ENCODE results near the gene PLB1.
A peak's percentile ranks its signal among the peaks of the same experiment; 100 is the strongest.

PLB1 gene

GRCh38 chr2:28639092-28639691 is 143.3 kb downstream of the PLB1 start:
- TF ChIP-seq CTCF (conservative IDR thresholded peaks at IDR 0.05; ENCODE audit: low read length) = no peak
- no peak for DNase-seq (ENCODE audit: low read depth)
- H3K4me3 ChIP-seq (ENCODE audit: low read length) = no peak overlapping the region

GRCh38 chr2:28639836-28640235 is 144.0 kb downstream of the PLB1 start:
- no peak for DNase-seq (ENCODE audit: low read depth)
- TF ChIP-seq CTCF (conservative IDR thresholded peaks at IDR 0.05; ENCODE audit: low read length) = no peak
- no peak overlapping the region for H3K4me3 ChIP-seq (ENCODE audit: low read length)

GRCh38 chr2:28640260-28640907 is 144.5 kb downstream of the PLB1 start:
- no peak overlapping the region for H3K4me3 ChIP-seq (ENCODE audit: low read length)
- TF ChIP-seq CTCF (conservative IDR thresholded peaks at IDR 0.05; ENCODE audit: low read length) = no peak
- DNase-seq (ENCODE audit: low read depth) = no peak

GRCh38 chr2:28640908-28641300 is 145.0 kb downstream of the PLB1 start:
- no peak for DNase-seq (ENCODE audit: low read depth)
- TF ChIP-seq CTCF (conservative IDR thresholded peaks at IDR 0.05; ENCODE audit: low read length) = no peak
- no peak overlapping the region for H3K4me3 ChIP-seq (ENCODE audit: low read length)

- no peak for DNase-seq (ENCODE audit: low read depth)
- H3K4me3 ChIP-seq (ENCODE audit: low read length) = no peak overlapping the region
- no peak for TF ChIP-seq CTCF (conservative IDR thresholded peaks at IDR 0.05; ENCODE audit: low read length)
Observed at GRCh38 chr2:28642796-28643195, 146.9 kb downstream of the PLB1 start.

GRCh38 chr2:28643327-28643726 is 147.5 kb downstream of the PLB1 start:
- no peak for TF ChIP-seq CTCF (conservative IDR thresholded peaks at IDR 0.05; ENCODE audit: low read length)
- no peak overlapping the region for H3K4me3 ChIP-seq (ENCODE audit: low read length)
- DNase-seq (ENCODE audit: low read depth) = no peak

GRCh38 chr2:28643911-28644334 is 148.1 kb downstream of the PLB1 start:
- DNase-seq (ENCODE audit: low read depth) = peak; percentile 85
- no peak for TF ChIP-seq CTCF (conservative IDR thresholded peaks at IDR 0.05; ENCODE audit: low read length)
- H3K4me3 ChIP-seq (ENCODE audit: low read length) = no peak overlapping the region

All from AG10803 (cell line).